HG03025 (cell line): Measurements from ENCODE around the gene TULP4.
"Not testable (repeated sequence)": the region's sequence is repeated elsewhere in the genome, so short reads cannot be mapped to it uniquely, and the experiment has no call there.

ENCODE experiments used
- ATAC-seq: cut with Tn5 transposase; IDR thresholded peaks from one replicate; pipeline ENCODE4 v1.9.1; 2021; ENCODE audit warnings: mild to moderate bottlenecking, moderate library complexity; ENCODE audit not compliant: unreplicated experiment, low FRiP score

TULP4 gene

GRCh38 chr6:158545043-158545966, 233.0 kb downstream of the TULP4 start:
- ATAC-seq, result no peak

- no peak for ATAC-seq
Measured at GRCh38 chr6:158548418-158549161, 236.3 kb downstream of the TULP4 start.

- peak; percentile 55 for ATAC-seq
Measured at GRCh38 chr6:158552055-158552795, 240.0 kb downstream of the TULP4 start.

GRCh38 chr6:158552796-158553138, 240.5 kb downstream of the TULP4 start:
- no peak for ATAC-seq

- no peak for ATAC-seq
Measured at GRCh38 chr6:158554611-158555361, 242.5 kb downstream of the TULP4 start.

- no peak for ATAC-seq
Measured at GRCh38 chr6:158556113-158556512, 243.8 kb downstream of the TULP4 start.

GRCh38 chr6:158557110-158557509, 244.8 kb downstream of the TULP4 start:
- not testable (repeated sequence) for ATAC-seq

GRCh38 chr6:158557927-158558326, 245.7 kb downstream of the TULP4 start:
- no peak for ATAC-seq

- no peak for ATAC-seq
Measured at GRCh38 chr6:158558415-158559306, 246.4 kb downstream of the TULP4 start.

- no peak for ATAC-seq
Measured at GRCh38 chr6:158559338-158559894, 247.2 kb downstream of the TULP4 start.

GRCh38 chr6:158559895-158560835, 247.9 kb downstream of the TULP4 start, which contains the start of gene TMEM181:
Gene TMEM181 (plus strand): TSS chr6:158560091. CDS start chr6:158560225, 134 bp downstream.
- peak; percentile 81 for ATAC-seq

- no peak for ATAC-seq
Measured at GRCh38 chr6:158560836-158561320, 248.6 kb downstream of the TULP4 start.
